ENCODE results near the gene STKLD1. TPM values are rescaled to one million over a fixed set of nuclear protein-coding genes. Genes with fewer than 3 reads are reported as not detected.

STKLD1 gene
- total and polyA plus RNA-seq, 9 of the 15 experiments (the other 6 are each of a cell fraction or from before 2014, with no cell fraction given), result 0.10 to 0.65 (median 0.33) TPM; not detected in 2

DNA sequence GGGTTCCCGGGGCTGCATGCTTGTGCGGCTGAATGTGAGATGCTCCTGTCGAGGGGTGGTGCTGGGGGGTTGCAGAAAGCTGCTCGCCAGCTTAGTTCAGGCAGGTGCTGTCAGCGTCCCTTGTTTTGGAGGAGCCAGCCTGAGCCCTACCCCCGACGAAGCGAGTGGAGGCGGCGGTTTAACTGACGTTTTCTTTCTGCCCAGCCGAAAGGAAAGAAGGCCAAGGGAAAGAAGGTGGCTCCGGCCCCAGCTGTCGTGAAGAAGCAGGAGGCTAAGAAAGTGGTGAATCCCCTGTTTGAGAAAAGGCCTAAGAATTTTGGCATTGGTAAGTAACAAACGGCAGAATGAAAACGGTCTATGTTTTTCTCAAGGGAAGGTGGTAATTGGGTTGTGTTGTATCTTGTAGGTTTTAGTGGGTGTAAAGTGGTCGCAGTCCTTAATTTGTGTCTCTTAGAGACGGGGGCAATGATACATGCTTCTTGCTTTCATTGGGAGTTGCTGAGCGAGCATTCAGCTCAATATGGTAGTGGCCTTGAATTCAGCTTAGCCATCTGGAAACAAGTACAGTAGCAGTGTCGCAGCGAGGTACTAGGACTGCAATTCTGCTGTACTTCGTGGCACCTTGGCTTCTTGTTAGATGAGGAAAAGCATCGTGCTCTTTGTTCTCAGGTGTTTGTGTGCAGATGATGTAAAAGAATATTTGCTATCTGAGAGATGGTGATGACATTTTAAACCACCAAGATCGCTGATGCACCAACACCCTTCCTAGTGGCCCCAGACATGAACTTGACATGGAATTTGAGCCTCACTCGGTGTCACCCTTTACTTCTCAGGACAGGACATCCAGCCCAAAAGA is 27.2 kb upstream of the STKLD1 start:
- TSS peak; percentile 62 for BruUV-seq (replicated peaks)
- no peak for TF ChIP-seq NCOA1 (IDR thresholded peaks at IDR 0.05; ENCODE audit: low read depth)
- TF ChIP-seq TOE1 (IDR thresholded peaks at IDR 0.05; ENCODE audit: borderline replicate concordance), result 0 out of 2 replicates have a peak, but pooled peaks have one; percentile 8
- no peak for TF ChIP-seq TOE1 (CRISPR knock-in tag; IDR thresholded peaks at IDR 0.05; ENCODE audit: borderline replicate concordance, low read depth)
- TF ChIP-seq ELF4 (CRISPR knock-in tag; IDR thresholded peaks at IDR 0.05), result 0 out of 2 replicates have a peak, but pooled peaks have one; percentile 63
- no peak for TF ChIP-seq HIVEP1 (CRISPR knock-in tag; IDR thresholded peaks at IDR 0.05)
- TF ChIP-seq OTX1 (CRISPR knock-in tag; IDR thresholded peaks at IDR 0.05), result 0 out of 2 replicates have a peak, but pooled peaks have one; percentile 27
- peak; percentile 37; the same call in 1 of the 2 replicates for TF ChIP-seq CEBPG (CRISPR knock-in tag; IDR thresholded peaks at IDR 0.05)
- no peak for TF ChIP-seq CEBPG (tag; conservative IDR thresholded peaks at IDR 0.05 in 1 of 2, IDR thresholded peaks at IDR 0.05 in 1 of 2)
- no peak for TF ChIP-seq KAT7 (CRISPR knock-in tag; IDR thresholded peaks at IDR 0.05; ENCODE audit: borderline replicate concordance)
- TF ChIP-seq, protein P1, sequence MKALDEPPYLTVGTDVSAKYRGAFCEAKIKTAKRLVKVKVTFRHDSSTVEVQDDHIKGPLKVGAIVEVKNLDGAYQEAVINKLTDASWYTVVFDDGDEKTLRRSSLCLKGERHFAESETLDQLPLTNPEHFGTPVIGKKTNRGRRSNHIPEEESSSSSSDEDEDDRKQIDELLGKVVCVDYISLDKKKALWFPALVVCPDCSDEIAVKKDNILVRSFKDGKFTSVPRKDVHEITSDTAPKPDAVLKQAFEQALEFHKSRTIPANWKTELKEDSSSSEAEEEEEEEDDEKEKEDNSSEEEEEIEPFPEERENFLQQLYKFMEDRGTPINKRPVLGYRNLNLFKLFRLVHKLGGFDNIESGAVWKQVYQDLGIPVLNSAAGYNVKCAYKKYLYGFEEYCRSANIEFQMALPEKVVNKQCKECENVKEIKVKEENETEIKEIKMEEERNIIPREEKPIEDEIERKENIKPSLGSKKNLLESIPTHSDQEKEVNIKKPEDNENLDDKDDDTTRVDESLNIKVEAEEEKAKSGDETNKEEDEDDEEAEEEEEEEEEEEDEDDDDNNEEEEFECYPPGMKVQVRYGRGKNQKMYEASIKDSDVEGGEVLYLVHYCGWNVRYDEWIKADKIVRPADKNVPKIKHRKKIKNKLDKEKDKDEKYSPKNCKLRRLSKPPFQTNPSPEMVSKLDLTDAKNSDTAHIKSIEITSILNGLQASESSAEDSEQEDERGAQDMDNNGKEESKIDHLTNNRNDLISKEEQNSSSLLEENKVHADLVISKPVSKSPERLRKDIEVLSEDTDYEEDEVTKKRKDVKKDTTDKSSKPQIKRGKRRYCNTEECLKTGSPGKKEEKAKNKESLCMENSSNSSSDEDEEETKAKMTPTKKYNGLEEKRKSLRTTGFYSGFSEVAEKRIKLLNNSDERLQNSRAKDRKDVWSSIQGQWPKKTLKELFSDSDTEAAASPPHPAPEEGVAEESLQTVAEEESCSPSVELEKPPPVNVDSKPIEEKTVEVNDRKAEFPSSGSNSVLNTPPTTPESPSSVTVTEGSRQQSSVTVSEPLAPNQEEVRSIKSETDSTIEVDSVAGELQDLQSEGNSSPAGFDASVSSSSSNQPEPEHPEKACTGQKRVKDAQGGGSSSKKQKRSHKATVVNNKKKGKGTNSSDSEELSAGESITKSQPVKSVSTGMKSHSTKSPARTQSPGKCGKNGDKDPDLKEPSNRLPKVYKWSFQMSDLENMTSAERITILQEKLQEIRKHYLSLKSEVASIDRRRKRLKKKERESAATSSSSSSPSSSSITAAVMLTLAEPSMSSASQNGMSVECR (CRISPR knock-in tag; IDR thresholded peaks at IDR 0.05), result 0 out of 2 replicates have a peak, but pooled peaks have one; percentile 23

More for the DNA sequence above, 27.2 kb upstream of the STKLD1 start:
- Histone ChIP-seq H3K4me1 (replicated peaks in 1 of 2; ENCODE audit: control insufficient read depth in 2 of 2, insufficient read depth in 2 of 2, low read length in 2 of 2) (peaks cover 16 to 31% of the 10 kb centered on the region in 2 experiments; a peak in 4 of 5 replicates), H3K79me2 (ENCODE audit: control insufficient read depth, insufficient read depth, low read length) (peaks cover 57% of the 10 kb centered on the region), H3K4me3 (peak overlapping the region; percentile 100), H3K9me3 (replicated peaks; ENCODE audit: control insufficient read depth, insufficient read depth, low read depth, low read length) (no peaks in the 10 kb centered on the region), H3K27ac (ENCODE audit: extremely low read depth, low read depth, low read length) (peak overlapping the region; percentile 98), H3K4me2 (ENCODE audit: insufficient read depth, low read length) (peak overlapping the region; percentile 93), H3K9me1 (ENCODE audit: control insufficient read depth, insufficient read depth, low read length) (peaks cover 3% of the 10 kb centered on the region), H4K20me1 (replicated peaks; ENCODE audit: control insufficient read depth, insufficient read depth, low read length) (peaks cover 32% of the 10 kb centered on the region), H3K36me3 (ENCODE audit: control insufficient read depth, insufficient read depth, low read length) (peaks cover 74% of the 10 kb centered on the region), H3K27me3 (ENCODE audit: control insufficient read depth in 2 of 2, insufficient read depth in 2 of 2, low read length in 2 of 2) (no peaks in the 10 kb centered on the region), H3K9ac (ENCODE audit: insufficient read depth in 1 of 2, low read depth in 2 of 2, low read length in 2 of 2) (peak overlapping the region; percentile 100), H2AFZ (ENCODE audit: low read depth, low read length) (no peak overlapping the region)
- peak; percentile 6 for FAIRE-seq
- intact Hi-C loops (cut with micrococcal nuclease) (no loop called here), in situ Hi-C loops (cut with MboI) (no loop called here)
- ChIA-PET POLR2A (interaction anchor here (1.0 to 3.4 kb wide), 18 partner anchors 8 to 321 kb away, joined by 3 to 31 read pairs (median 6); partner anchors contain the start of genes SLC2A6, SURF1 and SURF2), CTCF (ENCODE audit: low intra/inter-chr PET ratio) (no interaction called here)
- no peak for DNase-seq (ENCODE audit: extremely low read depth in 1 of 4, low spot score in 3 of 4)
- WGBS (ENCODE audit: insufficient coverage, low coverage, missing lambda C conversion rate), result 2% methylated on average over 25 of the region's 25 CpGs
- ATAC-seq, result no peak

All from K562 (cell line).